GM18507 (cell line): Measurements from ENCODE around the gene ITPR2.
A peak's percentile ranks its signal among the peaks of the same experiment; 100 is the strongest.
"Not testable (repeated sequence)": the region's sequence is repeated elsewhere in the genome, so short reads cannot be mapped to it uniquely, and the experiment has no call there.

ENCODE experiments used
- DNase-seq: peaks from one replicate; pipeline ENCODE4 v3.0.0; 2011; ENCODE audit warnings: low read depth; ENCODE audit not compliant: insufficient read length; ENCODE audit errors: extremely low spot score
- FAIRE-seq: peaks from 2 replicates; lab custom pipeline; 2011; peaks lifted over from hg19 to GRCh38; lab: Jason Lieb, UNC

ITPR2 gene

GRCh38 chr12:26832822-26833742 lies at the start of gene ITPR2:
TSS of gene ITPR2 (minus strand) at chr12:26833194. CDS start at chr12:26832781, 413 bp downstream.
- peak; percentile 98 for DNase-seq
- FAIRE-seq = peak; percentile 94

GRCh38 chr12:26880625-26881024 lies 47.6 kb upstream of the ITPR2 start:
- DNase-seq (no peak), FAIRE-seq (no peak)

- FAIRE-seq (peak; percentile 74), DNase-seq (peak; percentile 32)
These were observed 45.7 kb upstream of the ITPR2 start for GRCh38 chr12:26878661-26879119.

GRCh38 chr12:26874501-26875296 lies 41.7 kb upstream of the ITPR2 start:
- peak; percentile 75 for FAIRE-seq
- DNase-seq = peak; percentile 23

GRCh38 chr12:26872625-26873024 lies 39.6 kb upstream of the ITPR2 start:
- no peak for DNase-seq
- peak; percentile 39 for FAIRE-seq

- DNase-seq (no peak), FAIRE-seq (no peak)
These were observed 39.0 kb upstream of the ITPR2 start for GRCh38 chr12:26871985-26872384.

GRCh38 chr12:26870491-26871419 lies 37.8 kb upstream of the ITPR2 start:
- FAIRE-seq (peak; percentile 64), DNase-seq (no peak)

- FAIRE-seq (peak; percentile 47), DNase-seq (no peak)
These were observed 37.0 kb upstream of the ITPR2 start for GRCh38 chr12:26869908-26870459.

- DNase-seq (no peak), FAIRE-seq (no peak)
These were observed 36.1 kb upstream of the ITPR2 start for GRCh38 chr12:26869104-26869494.

GRCh38 chr12:26868447-26869103 lies 35.6 kb upstream of the ITPR2 start:
- FAIRE-seq (no peak), DNase-seq (no peak)

- peak; percentile 28 for DNase-seq
- peak; percentile 96 for FAIRE-seq
These were observed 34.1 kb upstream of the ITPR2 start for GRCh38 chr12:26867080-26867479.

- DNase-seq = no peak
These were observed 30.5 kb upstream of the ITPR2 start for GRCh38 chr12:26863515-26863914.

GRCh38 chr12:26862787-26863186 lies 29.8 kb upstream of the ITPR2 start:
- FAIRE-seq, DNase-seq: not testable (repeated sequence)

More at GRCh38 chr12:26863515-26863914, 30.5 kb upstream of the ITPR2 start:
- peak; percentile 63 for FAIRE-seq

- FAIRE-seq = no peak
These were observed 28.7 kb upstream of the ITPR2 start for GRCh38 chr12:26861690-26862089.

GRCh38 chr12:26857465-26858176 lies 24.6 kb upstream of the ITPR2 start:
- no peak for DNase-seq
- FAIRE-seq = no peak

More at GRCh38 chr12:26861690-26862089, 28.7 kb upstream of the ITPR2 start:
- DNase-seq = no peak

GRCh38 chr12:26855337-26855736 lies 22.3 kb upstream of the ITPR2 start:
- FAIRE-seq (peak; percentile 31), DNase-seq (no peak)

GRCh38 chr12:26854031-26854390 lies 21.0 kb upstream of the ITPR2 start:
- no peak for DNase-seq
- peak; percentile 26 for FAIRE-seq
